Endothelial cell (in vitro differentiated cells): ENCODE measurements around the gene EPHB1. TPM values are rescaled to one million over a fixed set of nuclear protein-coding genes. Genes with fewer than 3 reads are reported as not detected.
"Not testable (repeated sequence)": the region's sequence is repeated elsewhere in the genome, so short reads cannot be mapped to it uniquely, and the experiment has no call there.

ENCODE experiments used
- DNase-seq: peaks from one replicate; pipeline ENCODE4 v3.0.0; 2021; ENCODE audit warnings: low spot score
- H3K27ac Mint-ChIP-seq: one replicate; pipeline ENCODE4 v1.8.0; 2021; ENCODE audit warnings: mixed read lengths, inconsistent platforms; ENCODE audit not compliant: unreplicated experiment
- H3K27me3 Mint-ChIP-seq: one replicate; pipeline ENCODE4 v1.8.0; 2021; ENCODE audit warnings: mild to moderate bottlenecking, moderate library complexity, mixed read lengths, inconsistent platforms; ENCODE audit not compliant: unreplicated experiment
- H3K36me3 Mint-ChIP-seq: one replicate; pipeline ENCODE4 v1.8.0; 2021; ENCODE audit warnings: mild to moderate bottlenecking, low read depth, mixed read lengths, inconsistent platforms; ENCODE audit not compliant: unreplicated experiment
- H3K4me1 Mint-ChIP-seq: one replicate; pipeline ENCODE4 v1.8.0; 2021; ENCODE audit warnings: mild to moderate bottlenecking, mixed read lengths, inconsistent platforms; ENCODE audit not compliant: unreplicated experiment
- H3K4me3 Mint-ChIP-seq: one replicate; pipeline ENCODE4 v1.8.0; 2021; ENCODE audit warnings: mild to moderate bottlenecking, mixed read lengths, inconsistent platforms; ENCODE audit not compliant: unreplicated experiment
- H3K9me3 Mint-ChIP-seq: one replicate; pipeline ENCODE4 v1.8.0; 2021; ENCODE audit warnings: mixed read lengths, inconsistent platforms; ENCODE audit not compliant: unreplicated experiment
- CTCF ChIP-seq: fragments of 200-600 bp; sonication (generic); IDR thresholded peaks from one replicate; pipeline ENCODE4 v1.5.0; 2021; ENCODE audit warnings: antibody characterized with exemption; ENCODE audit not compliant: unreplicated experiment
- total RNA-seq: library from RNA; stranded (reverse); fragmentation: NEBNext Ultra II Directional; extraction: Animal tissue kit (Norgen Biotek cat#: 25700); gene quantifications from one replicate; pipeline ENCODE4 v1.2.1, GENCODE V29; 2021; ENCODE audit not compliant: unreplicated experiment

The EPHB1 gene
- total RNA-seq, 1 donor from 2014 or later, result 5.7 TPM

- H3K4me1 Mint-ChIP-seq, result no peaks in the 10 kb centered on the region
- no peaks in the 10 kb centered on the region for H3K27me3 Mint-ChIP-seq
- DNase-seq, result no peak
- H3K36me3 Mint-ChIP-seq, result no peaks in the 10 kb centered on the region
- no peak overlapping the region for H3K27ac Mint-ChIP-seq
- H3K9me3 Mint-ChIP-seq, result no peaks in the 10 kb centered on the region
- no peak for TF ChIP-seq CTCF
- no peak overlapping the region for H3K4me3 Mint-ChIP-seq
Observed at GRCh38 chr3:135107043-135107442, 312.0 kb downstream of the EPHB1 start.

GRCh38 chr3:135109681-135110080, 314.6 kb downstream of the EPHB1 start:
- TF ChIP-seq CTCF, result no peak
- no peaks in the 10 kb centered on the region for H3K27me3 Mint-ChIP-seq
- no peaks in the 10 kb centered on the region for H3K9me3 Mint-ChIP-seq
- no peaks in the 10 kb centered on the region for H3K36me3 Mint-ChIP-seq
- no peak for DNase-seq
- no peak overlapping the region for H3K4me3 Mint-ChIP-seq
- no peaks in the 10 kb centered on the region for H3K4me1 Mint-ChIP-seq
- H3K27ac Mint-ChIP-seq, result no peak overlapping the region

- not testable (repeated sequence) for H3K27me3 Mint-ChIP-seq, H3K9me3 Mint-ChIP-seq, DNase-seq, H3K4me1 Mint-ChIP-seq, H3K36me3 Mint-ChIP-seq, H3K27ac Mint-ChIP-seq, H3K4me3 Mint-ChIP-seq
Observed at GRCh38 chr3:135114551-135114950, 319.5 kb downstream of the EPHB1 start.

GRCh38 chr3:135117977-135118376, 322.9 kb downstream of the EPHB1 start:
- H3K27ac Mint-ChIP-seq, result no peak overlapping the region
- DNase-seq, result no peak
- no peaks in the 10 kb centered on the region for H3K9me3 Mint-ChIP-seq
- H3K36me3 Mint-ChIP-seq, result no peaks in the 10 kb centered on the region
- H3K4me3 Mint-ChIP-seq, result no peak overlapping the region
- TF ChIP-seq CTCF, result no peak
- H3K4me1 Mint-ChIP-seq, result no peaks in the 10 kb centered on the region
- peaks cover 2% of the 10 kb centered on the region for H3K27me3 Mint-ChIP-seq

- Mint-ChIP-seq H3K4me1 (no peaks in the 10 kb centered on the region), H3K4me3 (no peak overlapping the region), H3K27ac (no peak overlapping the region), H3K36me3 (no peaks in the 10 kb centered on the region), H3K27me3 (peaks cover 2% of the 10 kb centered on the region), H3K9me3 (no peaks in the 10 kb centered on the region)
- TF ChIP-seq CTCF, result no peak
- no peak for DNase-seq
Observed at GRCh38 chr3:135118792-135119191, 323.7 kb downstream of the EPHB1 start.
